Endothelial cell of umbilical vein (primary cell): ENCODE data around the gene STRIP2. TPM values are rescaled to one million over a fixed set of nuclear protein-coding genes. Genes with fewer than 3 reads are reported as not detected.

Experiments used
- BruUV-seq: library from RNA; stranded (reverse); fragments of 400-500 nt; replicated peaks from 2 replicates; lab custom pipeline; 2021; lab: Mats Ljungman, UMichigan
- CTCF ChIA-PET: fragments of 300-600, 350-600 bp; sonication (Branson Sonifier 250); formaldehyde crosslinking; loops from one replicate; lab custom pipeline; 2021; ENCODE audit warnings: antibody characterized with exemption, inconsistent platforms; lab: Charles Lee
- POLR2A ChIA-PET: fragments of 300-600, 350-600 bp; sonication (Branson Sonifier 250); formaldehyde crosslinking; loops from one replicate; lab custom pipeline; 2021; ENCODE audit warnings: antibody characterized with exemption, inconsistent platforms; lab: Charles Lee
- DNase-seq: peaks from one replicate; pipeline ENCODE4 v3.0.0-alpha.2; 2011; ENCODE audit warnings: low read depth, low spot score
- FAIRE-seq: peaks from 2 replicates; lab custom pipeline; 2011; peaks lifted over from hg19 to GRCh38; lab: Jason Lieb, UNC
- H2AFZ ChIP-seq: 2 replicates; pipeline ENCODE4 v1.6.0; 2012; ENCODE audit warnings: low read depth, low read length, control low read depth, inconsistent platforms
- H3K27ac ChIP-seq: 2 replicates; pipeline ENCODE4 v1.5.1; 2011; ENCODE audit warnings: low read depth, mild to moderate bottlenecking, control low read depth, low read length, moderate library complexity; ENCODE audit not compliant: insufficient read depth
- H3K27me3 ChIP-seq, 2 experiments: 2 replicates each; pipeline versions ENCODE4 v1.6.0 to v1.6.1; 2011; ENCODE audit warnings: low read length in 2 of 2, mixed read lengths in 1 of 2; ENCODE audit not compliant: control insufficient read depth in 2 of 2, insufficient read depth in 2 of 2
- H3K36me3 ChIP-seq, 2 experiments: 2 replicates in 1 of 2; 3 replicates in 1 of 2; pipeline ENCODE4 v1.5.1; 2011; ENCODE audit warnings: low read length in 2 of 2, mild to moderate bottlenecking in 1 of 2, moderate library complexity in 1 of 2; ENCODE audit not compliant: control insufficient read depth in 2 of 2, insufficient read depth in 2 of 2; ENCODE audit errors: extremely low read depth in 1 of 2
- H3K4me1 ChIP-seq: 3 replicates; pipeline ENCODE4 v1.5.1; 2011; ENCODE audit warnings: mild to moderate bottlenecking, low read length; ENCODE audit not compliant: control insufficient read depth, insufficient read depth; ENCODE audit errors: extremely low read depth
- H3K4me2 ChIP-seq: 2 replicates; pipeline ENCODE4 v1.6.1; 2011; ENCODE audit warnings: low read length, control low read depth, mixed read lengths; ENCODE audit not compliant: insufficient read depth
- H3K4me3 ChIP-seq, 3 experiments: fragments of 200-600 bp in 1 of 3; sonication (generic), shearing (Covaris generic) in 1 of 3; replicated peaks in 1 of 3; 2 replicates each; pipeline ENCODE4 v1.5.1; 2011 to 2016; ENCODE audit warnings: control low read depth in 3 of 3, low read length in 3 of 3, mild to moderate bottlenecking in 2 of 3, inconsistent platforms in 1 of 3, low read depth in 1 of 3, moderate library complexity in 1 of 3; ENCODE audit not compliant: insufficient read depth in 1 of 3
- H3K79me2 ChIP-seq: 2 replicates; pipeline ENCODE4 v1.6.0; 2012; ENCODE audit warnings: low read length, inconsistent platforms; ENCODE audit not compliant: control insufficient read depth, insufficient read depth
- H3K9ac ChIP-seq: replicated peaks from 2 replicates; pipeline ENCODE3; 2011; ENCODE audit warnings: low read length, control low read depth; ENCODE audit not compliant: insufficient read depth; ENCODE audit errors: extremely low read depth
- H3K9me1 ChIP-seq: replicated peaks from 3 replicates; pipeline ENCODE4 v1.6.0; 2011; ENCODE audit warnings: mild to moderate bottlenecking, low read length; ENCODE audit not compliant: control insufficient read depth, insufficient read depth; ENCODE audit errors: extremely low read depth
- H3K9me3 ChIP-seq: replicated peaks from 2 replicates; pipeline ENCODE4 v1.5.1; 2012; ENCODE audit warnings: low read length, inconsistent platforms; ENCODE audit not compliant: control insufficient read depth, insufficient read depth
- H4K20me1 ChIP-seq: replicated peaks from 2 replicates; pipeline ENCODE3; 2011; ENCODE audit warnings: mild to moderate bottlenecking, low read length; ENCODE audit not compliant: control insufficient read depth, insufficient read depth; ENCODE audit errors: extremely low read depth
- CTCF ChIP-seq, 2 donors: IDR thresholded peaks; 1 replicate in 1 of 2; 2 replicates in 1 of 2; pipeline ENCODE4 v1.5.1; 2011; ENCODE audit warnings: low read length in 2 of 2, mild to moderate bottlenecking in 2 of 2, moderate library complexity in 2 of 2, control low read depth in 1 of 2, inconsistent platforms in 1 of 2, low read depth in 1 of 2; ENCODE audit not compliant: insufficient read depth in 1 of 2; ENCODE audit errors: extremely low read depth in 1 of 2
- EZH2 ChIP-seq: IDR thresholded peaks from 2 replicates; pipeline ENCODE4 v1.6.1; 2012; ENCODE audit warnings: borderline replicate concordance, low read depth, mild to moderate bottlenecking, moderate library complexity, low read length, inconsistent platforms; ENCODE audit not compliant: severe bottlenecking
- FOS ChIP-seq: IDR thresholded peaks from 2 replicates; pipeline ENCODE4 v1.6.1; 2011; ENCODE audit warnings: mild to moderate bottlenecking, low read length, moderate library complexity, borderline replicate concordance; ENCODE audit not compliant: insufficient read depth
- GATA2 ChIP-seq: IDR thresholded peaks from 2 replicates; pipeline ENCODE4 v1.7.0; 2011; ENCODE audit warnings: low read depth, mild to moderate bottlenecking, moderate library complexity, mixed read lengths, low read length; ENCODE audit not compliant: insufficient read length, insufficient read depth
- JUN ChIP-seq: IDR thresholded peaks from 2 replicates; pipeline ENCODE4 v1.6.1; 2011; ENCODE audit warnings: borderline replicate concordance, low read depth; ENCODE audit not compliant: insufficient read length, insufficient read depth
- MYC ChIP-seq: IDR thresholded peaks from one replicate; pipeline ENCODE4 v1.6.1; 2011; ENCODE audit warnings: mild to moderate bottlenecking, low read depth, low read length
- POLR2A ChIP-seq: IDR thresholded peaks from 2 replicates; pipeline ENCODE4 v1.6.1; 2012; ENCODE audit warnings: low read depth, mild to moderate bottlenecking, control low read depth, low read length
- POLR2AphosphoS5 ChIP-seq: IDR thresholded peaks from 2 replicates; pipeline ENCODE4 v1.6.1; 2012; ENCODE audit warnings: low read depth, mild to moderate bottlenecking, control low read depth, low read length, moderate library complexity; ENCODE audit not compliant: insufficient read depth
- dilution Hi-C: fragments of 300-500 bp; cut with MboI; formaldehyde crosslinking; loops from one replicate; pipeline ENCODE4 v1.15.0; 2019; ENCODE audit warnings: low sequenced_read_pairs; ENCODE audit not compliant: extremely low pct_ligation_motif_present
- intact Hi-C: fragments of 100-400 bp; cut with micrococcal nuclease; formaldehyde crosslinking; loops from one replicate; pipeline ENCODE4 v1.10.0; 2022
- polyA plus RNA-seq, 4 experiments: library from polyadenylated mRNA; depleted of rRNA in 3 of 4; stranded (reverse) in 3 of 4; unstranded in 1 of 4; fragments of >200 nt; gene quantifications; 2 replicates each; pipeline versions ENCODE4 v1.2.1 to v1.2.3, GENCODE V29; 2011 to 2012; ENCODE audit warnings: missing spikeins in 1 of 4
- total RNA-seq: library from RNA; stranded (reverse); gene quantifications from 2 replicates; pipeline ENCODE4 v1.2.3, GENCODE V29; 2021
- TF ChIP-seq, protein P1 (sequence below): IDR thresholded peaks from 2 replicates; pipeline ENCODE4 v1.6.1; 2011; ENCODE audit not compliant: insufficient read depth, insufficient read length

The STRIP2 gene
- total and polyA plus RNA-seq, 2 donors (not counting 3 experiments of a cell fraction or from before 2014, with no cell fraction given): 3.4 to 10.0 TPM

- Histone ChIP-seq H3K4me1 (no peaks in the 10 kb centered on the region), H3K4me2 (no peak overlapping the region), H3K36me3 (no peaks in the 10 kb centered on the region), H3K9me3 (no peaks in the 10 kb centered on the region), H4K20me1 (no peaks in the 10 kb centered on the region), H3K9me1 (no peaks in the 10 kb centered on the region), H3K4me3 (no peak overlapping the region), H3K9ac (no peak overlapping the region), H3K27ac (no peak overlapping the region), H2AFZ (no peak overlapping the region), H3K79me2 (no peaks in the 10 kb centered on the region), H3K27me3 (no peaks in the 10 kb centered on the region)
- intact Hi-C loops: no loop called here
- TF ChIP-seq POLR2A (no peak), GATA2 (no peak), CTCF (IDR thresholded peaks at IDR 0.05; ENCODE audit: extremely low read depth in 1 of 2, insufficient read depth in 1 of 2, low read depth in 1 of 2, low read length in 2 of 2) (no peak), POLR2AphosphoS5 (no peak), JUN (no peak), MYC (no peak), FOS (no peak), EZH2 (no peak)
- TF ChIP-seq, protein P1, sequence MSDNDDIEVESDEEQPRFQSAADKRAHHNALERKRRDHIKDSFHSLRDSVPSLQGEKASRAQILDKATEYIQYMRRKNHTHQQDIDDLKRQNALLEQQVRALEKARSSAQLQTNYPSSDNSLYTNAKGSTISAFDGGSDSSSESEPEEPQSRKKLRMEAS: no peak
- ChIA-PET CTCF (interaction anchor here (1.1 to 6.0 kb wide), 8 partner anchors 9 to 225 kb away, joined by 3 to 46 read pairs (median 4); no protein-coding TSS in a partner anchor), POLR2A (no interaction called here)
- dilution Hi-C loops: no loop called here
- FAIRE-seq: no peak
- no peak for DNase-seq
- BruUV-seq: no TSS peak
Measured at GRCh38 chr7:129388333-129389098, 45.7 kb upstream of the STRIP2 start.
